Measurements from ENCODE around the gene DLEC1.

- TF ChIP-seq CTCF (IDR thresholded peaks at IDR 0.05) (no peak), EZH2 (IDR thresholded peaks at IDR 0.05; ENCODE audit: borderline replicate concordance, insufficient read depth, low read depth, low read length, poor library complexity, severe bottlenecking) (no peak)
Measured at GRCh38 chr3:37989821-37990480, 49.1 kb upstream of the DLEC1 start.

Data from B cell (primary cell).